ENCODE measurements around the gene STAT5B. TPM values are rescaled to one million over a fixed set of nuclear protein-coding genes. Genes with fewer than 3 reads are reported as not detected.

The STAT5B gene
- total RNA-seq, 1 experiment from 2014 or later = 36.4 TPM

- no peak overlapping the region for H3K4me3 Mint-ChIP-seq
- no peaks in the 10 kb centered on the region for H3K9me3 Mint-ChIP-seq
- ATAC-seq = no peak
- DNase-seq (ENCODE audit: low spot score) = no peak
- TF ChIP-seq ZNF317 (CRISPR knock-in tag; IDR thresholded peaks at IDR 0.05; ENCODE audit: borderline replicate concordance, low read depth) = no peak
- H3K4me1 Mint-ChIP-seq = peaks cover 11% of the 10 kb centered on the region
- no peaks in the 10 kb centered on the region for H3K27me3 Mint-ChIP-seq (ENCODE audit: low read depth)
- ChIA-PET POLR2A (no interaction called here), CTCF (interaction anchor here (0.6 to 2.4 kb wide), 6 partner anchors 20 to 278 kb away, joined by 3 to 9 read pairs (median 4); partner anchors contain the start of gene KCNH4)
- H3K36me3 Mint-ChIP-seq = no peaks in the 10 kb centered on the region
- peak overlapping the region; percentile 15; the same call in 1 of the 2 replicates for H3K27ac Mint-ChIP-seq
Observed at GRCh38 chr17:42160531-42160910, 115.7 kb downstream of the STAT5B start.

- H3K4me1 Mint-ChIP-seq = peaks cover 14% of the 10 kb centered on the region
- H3K27me3 Mint-ChIP-seq (ENCODE audit: low read depth) = no peaks in the 10 kb centered on the region
- H3K9me3 Mint-ChIP-seq = no peaks in the 10 kb centered on the region
- no peaks in the 10 kb centered on the region for H3K36me3 Mint-ChIP-seq
- ChIA-PET CTCF (interaction anchor here (0.6 to 2.4 kb wide), 6 partner anchors 21 to 355 kb away, joined by 3 to 9 read pairs (median 4); partner anchors contain the start of gene KCNH4), POLR2A (no interaction called here)
- ATAC-seq = no peak
- peak overlapping the region; percentile 15; the same call in 1 of the 2 replicates for H3K27ac Mint-ChIP-seq
- DNase-seq (ENCODE audit: low spot score) = no peak
- TF ChIP-seq E2F1 (CRISPR knock-in tag; IDR thresholded peaks at IDR 0.05) (no peak), ZSCAN18 (CRISPR knock-in tag; IDR thresholded peaks at IDR 0.05) (no peak), ELF4 (CRISPR knock-in tag; IDR thresholded peaks at IDR 0.05; ENCODE audit: low read depth) (no peak), E2F5 (CRISPR knock-in tag; IDR thresholded peaks at IDR 0.05) (no peak)
- no peak overlapping the region for H3K4me3 Mint-ChIP-seq
Observed at GRCh38 chr17:42159796-42160530, 116.2 kb downstream of the STAT5B start.

- CTCF ChIA-PET = interaction anchor here (0.5 to 1.6 kb wide), 9 partner anchors 11 to 370 kb away, joined by 3 to 5 read pairs (median 3); partner anchors contain the start of genes HSPB9 and KAT2A
- DNase-seq (ENCODE audit: low spot score) = no peak
Observed at GRCh38 chr17:42155614-42156045, 120.6 kb downstream of the STAT5B start.

More at GRCh38 chr17:42155614-42156045, 120.6 kb downstream of the STAT5B start:
- peak; percentile 9 for ATAC-seq
- peak overlapping the region; percentile 91 for H3K4me3 Mint-ChIP-seq
- TF ChIP-seq PRDM15 (CRISPR knock-in tag; IDR thresholded peaks at IDR 0.05) (no peak), ZBTB21 (CRISPR knock-in tag; IDR thresholded peaks at IDR 0.05; ENCODE audit: borderline replicate concordance) (peak; percentile 19; the same call in 1 of the 2 replicates), NFE2L1 (CRISPR knock-in tag; IDR thresholded peaks at IDR 0.05) (peak; percentile 15; the same call in 1 of the 2 replicates)
- no peaks in the 10 kb centered on the region for H3K36me3 Mint-ChIP-seq
- H3K27me3 Mint-ChIP-seq (ENCODE audit: low read depth) = no peaks in the 10 kb centered on the region
- POLR2A ChIA-PET = interaction anchor here (0.7 kb wide), 1 partner anchor 34 kb away, joined by 3 read pairs; no protein-coding TSS in a partner anchor
- peak overlapping the region; percentile 11; the same call in 1 of the 2 replicates for H3K27ac Mint-ChIP-seq
- peaks cover 22% of the 10 kb centered on the region for H3K4me1 Mint-ChIP-seq
- no peaks in the 10 kb centered on the region for H3K9me3 Mint-ChIP-seq
